NCI-H526 treated with DMSO at 0.1 percent for 48 hours (cell line): ENCODE measurements around the gene GNB1.
"Not testable (repeated sequence)": the region's sequence is repeated elsewhere in the genome, so short reads cannot be mapped to it uniquely, and the experiment has no call there.

ENCODE experiments used
- DNase-seq: peaks from one replicate; lab custom pipeline; 2025; lab: John Stamatoyannopoulos, UW

Gene GNB1

DNA sequence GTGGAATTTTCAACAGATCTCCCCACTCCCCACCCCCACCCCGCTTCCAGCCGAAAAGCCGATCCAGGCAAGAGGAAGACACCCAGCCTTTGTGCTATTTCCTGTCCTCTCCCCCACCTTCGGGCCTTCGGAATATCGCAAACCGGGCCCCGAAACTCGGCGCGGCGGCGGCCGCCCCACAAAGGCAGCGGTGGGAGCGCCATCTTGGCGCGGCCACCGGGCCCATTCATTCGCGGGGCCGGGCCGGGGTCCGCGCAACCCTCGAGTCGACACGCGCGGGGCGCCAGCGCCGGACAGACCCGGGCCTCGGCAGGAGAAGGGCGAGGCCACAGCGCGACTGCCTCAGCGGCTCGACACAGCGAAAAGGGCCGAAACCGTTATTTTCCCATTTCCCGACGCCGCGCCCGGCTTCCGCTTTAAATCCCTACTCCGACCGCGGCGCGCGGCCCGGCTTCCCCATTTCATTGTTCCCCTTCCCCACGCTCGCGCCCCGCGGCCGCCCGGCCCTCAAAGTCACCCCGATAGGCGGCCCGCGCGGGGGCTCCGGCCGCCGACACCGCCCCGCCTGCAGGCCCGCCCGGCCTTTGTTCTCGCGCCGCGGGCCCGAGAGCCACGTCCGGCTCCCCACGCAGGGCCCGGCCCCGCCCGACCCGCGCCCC, 911 bp downstream of the GNB1 start:
- DNase-seq, result no peak

- no peak for DNase-seq
Measured at GRCh38 chr1:1889090-1889750, 1.7 kb downstream of the GNB1 start.

- not testable (repeated sequence) for DNase-seq
Measured at GRCh38 chr1:1883890-1884289, 7.0 kb downstream of the GNB1 start.

GRCh38 chr1:1883092-1883873, 7.6 kb downstream of the GNB1 start:
- no peak for DNase-seq

- no peak for DNase-seq
Measured at GRCh38 chr1:1881727-1882126, 9.2 kb downstream of the GNB1 start.

GRCh38 chr1:1880617-1881312, 10.1 kb downstream of the GNB1 start:
- DNase-seq, result no peak

GRCh38 chr1:1879942-1880341, 10.9 kb downstream of the GNB1 start:
- no peak for DNase-seq

- DNase-seq, result no peak
Measured at GRCh38 chr1:1877865-1878436, 12.9 kb downstream of the GNB1 start.

GRCh38 chr1:1876335-1876930, 14.5 kb downstream of the GNB1 start:
- no peak for DNase-seq

DNA sequence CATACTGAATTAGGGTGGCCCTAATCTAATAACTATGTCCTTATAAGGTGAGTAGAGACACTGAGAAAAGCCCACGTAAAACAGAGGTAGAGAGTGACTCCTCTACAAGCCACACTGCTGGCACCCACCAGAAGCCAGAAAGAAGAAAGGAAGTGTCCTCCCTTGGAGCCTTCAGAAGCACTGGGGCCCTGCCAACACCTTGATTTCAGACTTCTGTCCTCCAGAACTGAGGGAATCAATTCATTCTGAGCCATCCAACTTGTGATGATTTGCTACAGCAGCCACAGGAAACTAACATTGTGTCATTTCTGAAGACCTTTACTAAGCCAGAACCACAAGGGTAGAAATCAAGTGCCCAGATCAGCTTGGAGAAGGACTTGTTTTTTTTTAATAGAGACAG, 15.0 kb downstream of the GNB1 start:
- DNase-seq, result no peak

DNA sequence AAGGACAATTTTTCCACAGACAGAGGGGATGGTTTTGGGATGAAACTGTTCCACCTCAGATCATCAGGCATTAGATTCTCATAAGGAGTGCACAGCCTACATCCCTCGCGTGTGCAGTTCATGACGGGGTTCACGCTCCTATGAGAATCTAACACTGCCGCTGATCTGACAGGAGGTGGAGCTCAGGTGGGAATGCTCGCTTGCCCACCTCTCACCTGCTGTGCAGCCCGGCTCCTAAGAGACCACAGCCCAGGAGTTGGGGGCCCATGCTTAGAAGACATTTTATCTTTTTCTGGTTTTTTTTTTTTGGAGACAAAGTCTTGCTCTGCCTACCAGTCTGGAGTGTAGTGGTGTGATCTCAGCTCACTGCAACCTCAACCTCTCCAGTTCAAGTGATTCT, 16.0 kb downstream of the GNB1 start:
- no peak for DNase-seq

DNA sequence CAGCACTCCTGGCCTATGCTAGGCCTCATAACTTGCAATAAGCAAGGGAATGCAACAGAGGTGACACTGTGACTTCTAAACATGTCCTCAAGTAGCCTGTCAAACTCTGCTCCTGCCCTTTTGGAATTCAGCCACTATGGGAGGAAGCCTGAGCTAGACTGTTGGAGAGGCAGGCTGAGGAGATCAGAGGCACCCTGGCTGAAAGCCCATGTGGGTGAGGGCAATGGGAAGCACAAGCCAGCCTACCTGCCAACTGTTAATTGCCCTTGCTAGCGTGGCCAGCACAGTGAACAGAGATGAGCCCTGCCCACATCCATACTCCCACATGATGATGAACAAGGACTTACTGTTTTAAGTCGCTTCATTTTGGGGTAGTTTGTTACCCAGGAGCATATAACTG, 17.7 kb downstream of the GNB1 start:
- no peak for DNase-seq

DNA sequence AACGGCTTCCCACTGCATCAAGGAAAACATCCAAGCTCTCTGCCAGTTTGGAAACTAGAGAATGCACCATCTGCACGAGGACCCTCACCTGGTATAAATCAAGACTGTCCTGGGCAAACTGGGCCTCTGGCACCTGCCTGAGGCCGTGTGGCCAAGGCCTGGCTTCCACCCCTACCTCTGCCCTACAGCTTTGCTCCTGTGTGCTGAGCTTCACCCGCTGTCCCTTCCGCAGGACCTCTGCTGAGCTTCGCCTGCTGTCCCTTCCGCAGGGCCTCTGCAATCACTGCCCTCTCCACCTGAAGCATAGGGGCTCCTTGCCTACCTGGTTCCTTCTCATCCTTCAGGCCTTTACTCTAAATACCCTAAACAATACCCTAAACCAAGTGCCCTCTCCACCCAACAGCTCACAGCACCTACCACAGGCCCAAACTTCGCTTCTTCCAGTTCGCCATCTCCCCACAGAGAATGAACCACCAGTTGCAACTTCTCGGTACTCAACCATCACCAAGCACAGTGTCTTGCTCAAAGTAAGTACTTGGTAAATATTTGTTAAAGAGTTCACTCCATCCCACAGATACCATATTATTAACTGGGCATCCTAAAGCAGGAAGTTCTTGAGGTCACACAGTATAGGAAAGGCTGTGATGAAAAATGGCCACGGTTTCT, 18.4 kb downstream of the GNB1 start:
- no peak for DNase-seq

DNA sequence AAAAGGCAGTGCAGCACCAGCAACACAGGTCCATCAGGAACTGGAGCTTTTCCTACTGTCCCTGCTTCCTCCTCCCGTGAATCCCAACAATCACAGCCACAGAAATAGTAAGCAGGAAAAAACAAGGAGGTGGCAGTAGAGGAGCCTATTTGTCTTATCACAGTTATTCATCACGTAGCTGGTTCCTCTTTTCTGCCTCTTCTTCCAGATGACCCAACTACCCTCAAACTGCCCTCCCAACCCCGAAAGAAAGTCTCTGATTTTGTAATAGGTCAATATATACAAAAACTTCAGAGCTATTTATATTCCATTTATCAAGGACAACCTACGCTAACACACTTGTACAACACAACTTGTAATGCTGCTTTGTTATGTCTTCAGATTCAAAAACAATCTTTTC, 21.4 kb downstream of the GNB1 start:
- no peak for DNase-seq

DNA sequence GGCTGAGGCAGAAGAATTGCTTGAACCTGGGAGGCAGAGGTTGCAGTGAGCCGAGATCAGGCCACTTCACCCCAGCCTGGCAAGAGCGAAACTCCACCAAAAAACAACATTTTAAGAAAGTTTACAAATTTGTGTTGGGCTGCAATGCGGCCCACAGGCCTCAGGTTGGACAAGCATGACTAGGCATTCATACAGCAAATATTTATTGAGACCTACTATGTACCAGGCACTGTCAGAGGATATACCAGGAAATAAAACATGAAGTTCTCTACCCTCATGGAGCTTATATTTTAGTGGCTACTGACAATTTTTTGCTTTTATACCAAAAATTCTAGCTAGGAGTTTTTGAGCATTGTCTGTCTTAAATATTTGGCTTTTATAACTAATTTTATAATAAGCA, 23.7 kb downstream of the GNB1 start:
- no peak for DNase-seq

GRCh38 chr1:1862905-1863547, 27.9 kb downstream of the GNB1 start:
- no peak for DNase-seq

DNA sequence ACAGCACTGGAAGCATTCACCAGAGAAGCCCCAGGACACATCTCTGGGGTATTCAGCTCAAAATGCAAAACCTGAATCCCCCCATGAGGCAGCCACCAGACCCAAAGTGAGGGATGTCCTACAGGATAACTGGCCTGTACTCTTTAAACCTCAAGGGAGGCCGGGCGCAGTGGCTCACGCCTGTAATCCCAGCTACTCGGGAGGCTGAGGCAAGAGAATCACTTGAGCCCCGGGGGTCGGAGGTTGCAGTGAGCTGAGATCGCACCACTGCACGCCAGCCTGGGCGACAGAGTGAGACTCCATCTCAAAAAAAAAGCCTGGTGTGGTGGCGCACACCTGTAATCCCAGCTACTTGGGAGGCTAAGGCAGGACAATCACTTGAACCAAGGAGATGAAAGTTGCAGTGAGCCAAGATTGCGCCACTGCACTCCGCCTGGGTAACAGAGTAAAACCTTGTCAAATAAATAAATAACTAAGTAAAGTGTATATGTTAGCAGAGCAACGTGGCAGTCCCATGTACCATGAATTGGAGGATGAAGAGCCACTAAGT, 29.1 kb downstream of the GNB1 start:
- not testable (repeated sequence) for DNase-seq

DNA sequence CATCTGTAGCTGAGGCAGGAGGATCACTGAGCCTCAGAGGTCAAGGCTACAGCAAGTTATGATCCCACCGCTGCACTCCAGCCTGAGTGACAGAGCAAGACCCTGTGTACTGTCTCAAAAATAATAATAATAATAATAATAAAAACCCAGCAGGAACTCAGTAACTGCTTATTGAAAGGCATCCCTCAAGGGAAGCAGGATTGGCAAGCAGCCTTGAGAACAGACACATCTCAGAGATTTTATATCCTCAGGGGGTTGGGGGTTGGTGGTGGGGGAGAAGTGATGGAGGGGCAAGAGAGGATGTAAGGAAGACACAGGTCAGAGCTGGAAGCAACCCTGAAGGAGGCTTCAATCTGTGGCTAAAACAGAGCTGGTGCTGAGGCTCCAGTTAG, 29.6 kb downstream of the GNB1 start:
- DNase-seq, result no peak

DNA sequence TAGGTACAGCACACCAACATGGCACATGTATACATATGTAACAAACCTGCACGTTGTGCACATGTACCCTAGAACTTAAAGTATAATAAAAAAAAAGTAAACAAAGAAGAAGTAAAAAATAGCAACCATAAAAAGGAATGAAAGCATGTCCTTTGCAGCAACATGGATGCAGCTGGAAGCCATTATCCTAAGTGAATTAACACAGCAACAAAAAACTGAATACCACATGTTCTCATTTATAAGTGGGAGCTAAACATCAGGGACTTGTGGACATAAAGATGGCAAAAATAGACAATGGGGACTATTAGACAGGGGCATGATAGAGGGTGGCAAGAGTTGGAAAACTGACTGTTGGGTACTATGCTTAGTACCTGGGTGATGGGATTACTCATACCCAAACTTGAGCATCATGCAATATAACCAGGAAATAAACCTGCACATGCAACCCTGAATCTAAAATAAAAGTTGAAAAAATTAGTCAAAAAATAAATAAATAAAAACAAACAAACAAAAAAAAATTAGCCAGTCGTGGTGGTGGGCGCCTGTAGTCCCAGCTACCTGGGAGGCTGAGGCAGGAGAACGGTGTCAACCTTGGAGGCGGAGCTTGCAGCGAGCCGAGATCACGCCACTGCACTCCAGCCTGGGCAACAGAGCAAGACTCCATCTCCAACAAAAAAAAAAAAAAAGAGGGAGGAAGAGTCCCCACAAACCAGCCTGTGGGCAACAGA, 30.8 kb downstream of the GNB1 start:
- DNase-seq, result not testable (repeated sequence)
